GM19328 (cell line): Measurements from ENCODE around the gene PHLDA3.

Experiments used
- ATAC-seq: cut with Tn5 transposase; IDR thresholded peaks from one replicate; pipeline ENCODE4 v1.9.1; 2021; ENCODE audit warnings: mild to moderate bottlenecking, moderate library complexity; ENCODE audit not compliant: unreplicated experiment

PHLDA3 gene

GRCh38 chr1:201468501-201468843, 516 bp downstream of the PHLDA3 start:
- ATAC-seq, result peak; percentile 29

- ATAC-seq, result no peak
These were observed 2.5 kb downstream of the PHLDA3 start for GRCh38 chr1:201466492-201466891.

- no peak for ATAC-seq
These were observed 3.2 kb downstream of the PHLDA3 start for GRCh38 chr1:201465698-201466290.

GRCh38 chr1:201463071-201463552, 5.9 kb downstream of the PHLDA3 start:
- ATAC-seq, result no peak

GRCh38 chr1:201461645-201462441, 7.1 kb downstream of the PHLDA3 start:
- no peak for ATAC-seq

GRCh38 chr1:201460814-201461644, 8.0 kb downstream of the PHLDA3 start:
- ATAC-seq, result no peak

GRCh38 chr1:201459775-201460174, 9.2 kb downstream of the PHLDA3 start:
- ATAC-seq, result no peak

GRCh38 chr1:201459052-201459451, 9.9 kb downstream of the PHLDA3 start:
- no peak for ATAC-seq

- no peak for ATAC-seq
These were observed 11.5 kb downstream of the PHLDA3 start for GRCh38 chr1:201457508-201457960.

- ATAC-seq, result no peak
These were observed 12.3 kb downstream of the PHLDA3 start for GRCh38 chr1:201456499-201457309.

GRCh38 chr1:201455098-201455497, 13.9 kb downstream of the PHLDA3 start:
- ATAC-seq, result no peak

- ATAC-seq, result no peak
These were observed 14.4 kb downstream of the PHLDA3 start for GRCh38 chr1:201454608-201455007.

GRCh38 chr1:201452866-201453265, 16.1 kb downstream of the PHLDA3 start:
- ATAC-seq, result no peak

GRCh38 chr1:201450721-201451291, 18.2 kb downstream of the PHLDA3 start:
- ATAC-seq, result no peak

GRCh38 chr1:201448990-201449389, 20.0 kb downstream of the PHLDA3 start:
- ATAC-seq, result no peak

- peak; percentile 58 for ATAC-seq
These were observed 20.8 kb downstream of the PHLDA3 start for GRCh38 chr1:201447903-201448871.

GRCh38 chr1:201445310-201445709, 23.7 kb downstream of the PHLDA3 start:
- ATAC-seq, result no peak

GRCh38 chr1:201444792-201445191, 24.2 kb downstream of the PHLDA3 start:
- ATAC-seq, result no peak

- ATAC-seq, result no peak
These were observed 25.2 kb downstream of the PHLDA3 start for GRCh38 chr1:201443747-201444146.
